ENCODE data around the gene ADAM10. TPM values are rescaled to one million over a fixed set of nuclear protein-coding genes. Genes with fewer than 3 reads are reported as not detected.

Gene ADAM10
- total RNA-seq, 1 donor from 2014 or later: 48.1 TPM

- no peak overlapping the region for H3K27ac ChIP-seq
- no peaks in the 10 kb centered on the region for H3K36me3 ChIP-seq
- no peaks in the 10 kb centered on the region for H3K4me1 ChIP-seq
- H3K4me3 ChIP-seq: no peak overlapping the region
- no peak for TF ChIP-seq POLR2AphosphoS5 (IDR thresholded peaks at IDR 0.05; ENCODE audit: insufficient read depth in 1 of 2, low read depth in 1 of 2)
- TF ChIP-seq CTCF (IDR thresholded peaks at IDR 0.05): no peak
- no peak for TF ChIP-seq POLR2A (IDR thresholded peaks at IDR 0.05)
- H3K27me3 ChIP-seq: no peaks in the 10 kb centered on the region
- DNase-seq (ENCODE audit: extremely low spot score in 2 of 2): no peak
- H3K9me3 ChIP-seq: no peaks in the 10 kb centered on the region
- intact Hi-C loops (cut with DNase I): no loop called here
These were observed 49.7 kb downstream of the ADAM10 start for GRCh38 chr15:58699769-58700168.

GRCh38 chr15:58698887-58699641 lies 50.4 kb downstream of the ADAM10 start:
- no peak for DNase-seq (ENCODE audit: extremely low spot score in 2 of 2)
- Histone ChIP-seq H3K9me3 (no peaks in the 10 kb centered on the region), H3K36me3 (no peaks in the 10 kb centered on the region), H3K4me1 (no peaks in the 10 kb centered on the region), H3K27me3 (no peaks in the 10 kb centered on the region), H3K27ac (no peak overlapping the region), H3K4me3 (no peak overlapping the region)
- intact Hi-C loops (cut with DNase I): no loop called here
- TF ChIP-seq CTCF (IDR thresholded peaks at IDR 0.05) (no peak), POLR2A (IDR thresholded peaks at IDR 0.05) (no peak), POLR2AphosphoS5 (IDR thresholded peaks at IDR 0.05; ENCODE audit: insufficient read depth in 1 of 2, low read depth in 1 of 2) (no peak)

- TF ChIP-seq POLR2A (IDR thresholded peaks at IDR 0.05) (no peak), CTCF (IDR thresholded peaks at IDR 0.05) (no peak), POLR2AphosphoS5 (IDR thresholded peaks at IDR 0.05; ENCODE audit: insufficient read depth in 1 of 2, low read depth in 1 of 2) (no peak)
- Histone ChIP-seq H3K27me3 (no peaks in the 10 kb centered on the region), H3K4me1 (peaks cover 5% of the 10 kb centered on the region), H3K36me3 (no peaks in the 10 kb centered on the region), H3K4me3 (no peak overlapping the region), H3K27ac (no peak overlapping the region), H3K9me3 (no peaks in the 10 kb centered on the region)
- no peak for DNase-seq (ENCODE audit: extremely low spot score in 2 of 2)
- intact Hi-C loops (cut with DNase I): no loop called here
These were observed 52.3 kb downstream of the ADAM10 start for GRCh38 chr15:58697220-58697619.

- TF ChIP-seq CTCF (IDR thresholded peaks at IDR 0.05) (no peak), POLR2A (IDR thresholded peaks at IDR 0.05) (no peak), POLR2AphosphoS5 (IDR thresholded peaks at IDR 0.05; ENCODE audit: insufficient read depth in 1 of 2, low read depth in 1 of 2) (no peak)
- H3K36me3 ChIP-seq: no peaks in the 10 kb centered on the region
- no peak for DNase-seq (ENCODE audit: extremely low spot score in 2 of 2)
- peaks cover 5% of the 10 kb centered on the region for H3K4me1 ChIP-seq
- no peak overlapping the region for H3K4me3 ChIP-seq
- no peak overlapping the region for H3K27ac ChIP-seq
- H3K9me3 ChIP-seq: no peaks in the 10 kb centered on the region
- no peaks in the 10 kb centered on the region for H3K27me3 ChIP-seq
- intact Hi-C loops (cut with DNase I): no loop called here
These were observed 52.8 kb downstream of the ADAM10 start for GRCh38 chr15:58696738-58697137.

GRCh38 chr15:58694641-58695398 lies 54.7 kb downstream of the ADAM10 start:
- DNase-seq (ENCODE audit: extremely low spot score in 2 of 2): no peak
- TF ChIP-seq CTCF (IDR thresholded peaks at IDR 0.05) (no peak), POLR2AphosphoS5 (IDR thresholded peaks at IDR 0.05; ENCODE audit: insufficient read depth in 1 of 2, low read depth in 1 of 2) (no peak), POLR2A (IDR thresholded peaks at IDR 0.05) (no peak)
- H3K27ac ChIP-seq: no peak overlapping the region
- no peak overlapping the region for H3K4me3 ChIP-seq
- H3K9me3 ChIP-seq: no peaks in the 10 kb centered on the region
- H3K4me1 ChIP-seq: peaks cover 14% of the 10 kb centered on the region
- H3K36me3 ChIP-seq: no peaks in the 10 kb centered on the region
- intact Hi-C loops (cut with DNase I): no loop called here
- no peaks in the 10 kb centered on the region for H3K27me3 ChIP-seq
